NCI-H460 (cell line): ENCODE data around the gene ZNF394. TPM values are rescaled to one million over a fixed set of nuclear protein-coding genes. Genes with fewer than 3 reads are reported as not detected.

Experiments used
- DNase-seq: peaks from one replicate; pipeline ENCODE4 v3.0.0-alpha.2; 2016; ENCODE audit warnings: low read depth; ENCODE audit errors: extremely low read depth
- total RNA-seq: library from RNA; depleted of rRNA; stranded (reverse); fragments of >200 nt; shearing (Covaris generic); gene quantifications from 2 replicates; pipeline ENCODE4 v1.2.3, GENCODE V29; 2014

Gene ZNF394
- total RNA-seq, 1 experiment from 2014 or later = 17.6 TPM

GRCh38 chr7:99497766-99498545 is 2.1 kb downstream of the ZNF394 start:
- DNase-seq = no peak

DNA sequence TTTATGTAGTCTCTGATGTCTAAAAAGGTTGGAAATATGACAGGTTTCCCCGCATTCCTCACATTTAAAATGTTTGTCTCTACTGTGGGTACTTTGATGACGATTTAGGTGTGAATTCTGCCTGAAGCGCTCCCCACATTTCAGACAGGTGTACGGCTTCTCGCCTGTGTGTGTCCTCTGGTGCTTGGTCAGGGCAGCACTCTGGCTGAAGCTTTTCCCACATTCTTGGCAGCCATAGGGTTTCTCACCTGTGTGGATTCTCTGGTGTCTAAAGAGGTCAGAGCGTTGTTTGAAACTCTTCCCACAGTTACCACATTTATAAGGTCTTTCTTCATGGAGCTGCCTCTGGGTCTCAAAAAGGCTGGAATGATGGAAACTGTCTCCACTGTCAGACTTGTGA is 6.3 kb downstream of the ZNF394 start:
- no peak for DNase-seq

- no peak for DNase-seq
Measured at GRCh38 chr7:99490878-99491277, 9.2 kb downstream of the ZNF394 start.

GRCh38 chr7:99489235-99489634 is 10.8 kb downstream of the ZNF394 start:
- no peak for DNase-seq

GRCh38 chr7:99485094-99485493 is 15.0 kb downstream of the ZNF394 start:
- DNase-seq = no peak

DNA sequence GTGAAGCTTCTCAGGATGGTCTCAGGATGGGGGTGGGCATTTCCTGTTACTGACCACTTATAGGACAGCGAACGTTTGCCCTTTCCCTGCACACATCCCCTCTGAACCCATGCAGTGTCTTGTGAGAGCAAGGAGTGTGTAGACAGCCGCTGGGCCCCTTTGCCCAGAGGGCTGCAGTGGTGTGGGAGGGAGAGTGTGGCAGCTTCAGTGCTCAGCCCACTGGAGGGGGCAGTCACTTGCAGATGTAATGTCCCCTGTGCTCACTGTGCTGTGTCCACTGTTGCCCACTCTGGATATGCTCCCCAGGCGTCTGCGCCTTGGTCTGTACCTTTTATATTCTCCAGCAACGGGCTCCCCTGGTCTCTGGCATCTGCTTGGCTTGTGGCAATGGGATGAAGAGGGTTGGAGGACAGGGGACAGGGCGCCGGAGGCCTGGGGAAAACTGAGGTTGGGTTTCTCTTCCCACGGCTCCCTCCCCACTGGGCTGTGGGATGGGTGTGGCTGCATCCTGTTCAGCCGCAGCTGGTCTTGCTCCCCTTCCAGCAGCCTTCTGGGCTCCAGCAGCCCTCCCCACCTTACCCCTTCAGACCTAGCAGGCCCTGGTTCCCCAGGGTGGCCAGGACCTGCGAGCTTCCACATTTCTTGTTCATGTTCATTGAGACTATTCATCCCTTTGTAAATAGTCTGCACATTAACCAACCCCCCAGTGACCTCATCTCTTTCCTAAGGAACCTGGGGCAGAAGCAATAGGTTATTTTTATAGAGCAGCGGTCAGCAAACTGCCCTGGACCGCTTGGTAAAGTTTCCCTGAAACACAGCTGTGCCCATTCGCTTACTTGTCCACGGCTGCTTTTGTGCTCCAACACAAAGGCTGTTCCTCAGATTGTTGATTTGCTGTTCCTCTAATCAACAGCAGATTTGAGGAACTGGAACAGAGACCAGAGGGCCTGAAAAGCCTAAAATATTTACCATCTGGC is 21.3 kb downstream of the ZNF394 start:
- no peak for DNase-seq

DNA sequence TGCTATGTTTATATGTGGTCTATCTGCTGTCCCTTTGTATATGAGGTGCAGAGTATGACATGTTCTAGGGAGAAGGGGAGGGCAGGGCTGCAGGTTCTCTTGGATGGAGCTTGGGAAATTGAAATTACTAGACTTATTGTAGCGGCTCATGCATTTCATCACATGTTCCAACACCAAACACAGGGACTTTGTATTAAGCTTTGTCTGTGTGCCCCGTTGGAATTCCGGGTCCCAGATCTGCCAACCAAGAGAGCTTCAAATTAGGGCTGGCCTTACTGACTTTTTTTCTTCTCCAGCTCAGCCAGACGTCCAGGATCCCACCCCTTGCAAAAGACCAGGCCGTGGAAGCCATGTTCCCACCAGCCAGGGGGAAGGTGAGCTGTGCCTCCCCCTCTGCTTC is 24.0 kb downstream of the ZNF394 start:
- no peak for DNase-seq

DNA sequence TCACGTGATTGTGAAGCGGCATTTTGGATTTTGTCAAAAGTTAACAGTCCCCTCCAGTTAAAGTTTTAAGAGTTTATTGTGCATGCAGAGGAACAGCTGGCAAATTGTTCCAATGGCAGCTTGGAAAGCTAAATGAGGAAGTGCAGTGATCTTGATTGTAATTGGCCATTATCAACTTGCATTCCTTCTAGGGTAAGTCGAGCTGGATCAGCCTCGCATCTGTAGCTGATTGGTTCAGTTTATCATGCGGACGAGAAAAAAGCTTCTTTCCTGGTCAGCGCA is 26.8 kb downstream of the ZNF394 start:
- DNase-seq = no peak

GRCh38 chr7:99472561-99473314 is 27.3 kb downstream of the ZNF394 start, which contains the start of gene ZNF789:
Gene ZNF789 (plus strand): TSS chr7:99472890. CDS start chr7:99476457, 3,567 bp downstream.
- peak; percentile 95 for DNase-seq

GRCh38 chr7:99469381-99470065 is 30.6 kb downstream of the ZNF394 start:
- DNase-seq = no peak

DNA sequence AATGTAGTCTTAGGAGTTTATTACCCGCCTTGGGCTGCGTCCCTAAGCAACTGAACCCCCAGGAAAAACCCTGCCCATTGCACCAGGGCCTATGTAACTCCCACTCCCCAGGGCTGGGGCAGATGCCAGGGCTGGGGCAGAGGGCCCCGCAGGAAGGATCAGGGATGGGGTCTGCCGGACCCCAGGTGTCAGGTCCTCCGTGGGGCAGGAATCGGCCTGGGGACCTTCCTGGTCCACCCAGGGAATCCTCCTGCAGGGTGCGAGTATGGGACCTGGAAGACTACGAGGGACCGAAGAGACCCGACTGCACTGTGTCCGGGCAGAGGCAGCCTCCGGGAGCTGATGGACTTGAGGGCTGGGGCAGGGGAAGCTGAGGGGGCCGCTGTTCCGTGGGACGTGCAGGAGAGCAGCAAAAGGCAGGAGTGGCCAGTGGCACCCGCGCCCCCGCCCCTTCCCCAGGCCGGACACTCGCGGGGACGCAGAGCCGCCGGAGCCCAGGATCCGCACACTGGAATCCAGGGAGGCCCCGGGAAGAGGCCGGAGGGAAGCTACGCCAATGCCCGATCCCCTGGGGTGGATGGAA is 31.7 kb downstream of the ZNF394 start:
- DNase-seq = no peak

GRCh38 chr7:99465421-99465768 is 34.7 kb downstream of the ZNF394 start:
- DNase-seq = no peak

- DNase-seq = no peak
Measured at GRCh38 chr7:99461221-99461620, 38.9 kb downstream of the ZNF394 start.

- DNase-seq = no peak
Measured at GRCh38 chr7:99460651-99461050, 39.4 kb downstream of the ZNF394 start.

GRCh38 chr7:99459087-99459486 is 41.0 kb downstream of the ZNF394 start:
- no peak for DNase-seq

- DNase-seq = no peak
Measured at GRCh38 chr7:99457650-99458493, 42.2 kb downstream of the ZNF394 start.

DNA sequence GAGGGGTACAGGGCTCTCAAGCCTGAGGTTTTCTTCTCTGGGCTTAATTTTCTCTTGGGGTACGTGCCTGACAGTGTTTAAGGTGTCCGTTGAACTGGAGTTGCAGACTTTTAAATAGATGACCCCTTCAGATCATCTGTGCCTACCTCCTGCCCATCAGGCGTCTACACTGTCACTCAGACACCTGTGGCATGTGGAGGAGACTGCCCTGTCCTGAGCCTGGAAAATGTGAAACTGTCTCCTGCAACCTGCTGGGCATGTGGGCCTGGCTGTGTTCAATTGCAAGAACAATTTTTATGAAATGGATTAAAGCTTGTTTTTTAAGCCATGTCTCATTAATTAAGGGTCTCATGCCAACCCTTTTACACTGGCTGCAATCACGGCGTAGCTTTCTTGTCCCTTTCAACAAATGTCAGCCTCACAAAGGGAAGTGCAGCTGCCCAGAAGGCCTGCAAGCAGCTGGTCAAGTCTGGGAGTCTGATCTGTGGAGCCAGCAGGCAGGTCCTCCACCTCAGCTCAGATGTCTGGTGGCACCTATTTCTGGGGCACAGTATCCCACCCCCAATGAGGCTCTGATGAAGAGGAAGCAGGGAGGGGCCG is 42.9 kb downstream of the ZNF394 start:
- DNase-seq = no peak

DNA sequence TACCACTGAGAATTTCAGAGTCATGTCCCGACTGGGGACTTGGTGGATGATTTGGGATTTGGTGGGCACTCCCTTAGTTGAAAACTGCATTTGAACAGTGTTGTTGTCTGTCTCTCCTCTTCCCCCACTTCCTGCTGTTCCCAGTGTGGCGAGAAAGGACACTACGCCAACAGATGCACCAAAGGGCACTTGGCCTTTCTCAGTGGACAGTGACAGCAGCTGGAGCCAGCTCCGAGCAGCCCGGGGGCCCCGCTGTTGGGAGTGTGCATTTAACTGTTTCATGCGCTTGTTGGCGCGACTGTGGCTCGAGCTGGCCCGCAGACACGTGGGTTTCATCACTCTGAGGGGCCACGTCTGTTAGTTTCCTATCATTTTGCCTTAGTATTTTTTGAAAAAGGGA is 43.8 kb downstream of the ZNF394 start:
- no peak for DNase-seq

GRCh38 chr7:99455874-99456273 is 44.2 kb downstream of the ZNF394 start:
- no peak for DNase-seq
